ENCODE measurements around the gene DLG2.

The DLG2 gene

DNA sequence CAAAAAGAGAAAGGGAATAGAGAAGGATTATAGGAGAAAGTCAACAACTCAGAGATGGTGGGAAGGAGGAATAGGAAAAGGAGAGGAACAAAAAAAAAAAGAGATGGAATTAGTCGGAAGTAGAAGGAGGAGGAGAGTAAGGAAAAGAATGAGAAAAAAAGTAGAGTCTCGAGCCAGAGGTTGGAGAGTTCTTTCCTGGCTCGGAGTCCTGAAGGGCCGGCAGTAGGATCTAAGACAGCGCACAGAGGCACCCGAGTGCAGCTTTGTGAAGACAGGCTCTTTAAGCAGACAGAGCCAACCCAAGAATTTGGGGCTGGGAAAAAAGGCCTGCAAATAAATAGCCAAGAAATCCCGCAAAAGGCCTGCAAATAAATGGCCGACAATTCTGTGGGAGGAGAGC is 2170.6 kb downstream of the DLG2 start:
- no peak overlapping the region for H3K27ac ChIP-seq (ENCODE audit: low read length)
- no peaks in the 10 kb centered on the region for H3K79me2 ChIP-seq (ENCODE audit: low read length)
- TF ChIP-seq EZH2phosphoT487 (IDR thresholded peaks at IDR 0.05; ENCODE audit: low read depth), result no peak
- TF ChIP-seq, protein P1, sequence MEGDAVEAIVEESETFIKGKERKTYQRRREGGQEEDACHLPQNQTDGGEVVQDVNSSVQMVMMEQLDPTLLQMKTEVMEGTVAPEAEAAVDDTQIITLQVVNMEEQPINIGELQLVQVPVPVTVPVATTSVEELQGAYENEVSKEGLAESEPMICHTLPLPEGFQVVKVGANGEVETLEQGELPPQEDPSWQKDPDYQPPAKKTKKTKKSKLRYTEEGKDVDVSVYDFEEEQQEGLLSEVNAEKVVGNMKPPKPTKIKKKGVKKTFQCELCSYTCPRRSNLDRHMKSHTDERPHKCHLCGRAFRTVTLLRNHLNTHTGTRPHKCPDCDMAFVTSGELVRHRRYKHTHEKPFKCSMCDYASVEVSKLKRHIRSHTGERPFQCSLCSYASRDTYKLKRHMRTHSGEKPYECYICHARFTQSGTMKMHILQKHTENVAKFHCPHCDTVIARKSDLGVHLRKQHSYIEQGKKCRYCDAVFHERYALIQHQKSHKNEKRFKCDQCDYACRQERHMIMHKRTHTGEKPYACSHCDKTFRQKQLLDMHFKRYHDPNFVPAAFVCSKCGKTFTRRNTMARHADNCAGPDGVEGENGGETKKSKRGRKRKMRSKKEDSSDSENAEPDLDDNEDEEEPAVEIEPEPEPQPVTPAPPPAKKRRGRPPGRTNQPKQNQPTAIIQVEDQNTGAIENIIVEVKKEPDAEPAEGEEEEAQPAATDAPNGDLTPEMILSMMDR (IDR thresholded peaks at IDR 0.05; ENCODE audit: low read depth, low read length), result no peak
- H3K4me3 ChIP-seq (ENCODE audit: low read length), result no peak overlapping the region
- H2AFZ ChIP-seq (ENCODE audit: low read depth, low read length), result no peak overlapping the region
- peaks cover 13% of the 10 kb centered on the region for H3K4me1 ChIP-seq (ENCODE audit: low read length)
- H3K27me3 ChIP-seq (ENCODE audit: low read depth, low read length), result no peaks in the 10 kb centered on the region
- no peaks in the 10 kb centered on the region for H3K9me3 ChIP-seq (ENCODE audit: insufficient read depth, low read length)
- H3K4me2 ChIP-seq (ENCODE audit: low read length), result no peak overlapping the region
- no peaks in the 10 kb centered on the region for H4K20me1 ChIP-seq (ENCODE audit: insufficient read depth, low read length)
- no peak overlapping the region for H3K9ac ChIP-seq (ENCODE audit: low read length)
- H3K36me3 ChIP-seq (replicated peaks; ENCODE audit: low read depth, low read length), result no peaks in the 10 kb centered on the region

GRCh38 chr11:83456075-83456474 is 2171.1 kb downstream of the DLG2 start:
- Histone ChIP-seq H3K9me3 (ENCODE audit: insufficient read depth, low read length) (no peaks in the 10 kb centered on the region), H3K27ac (ENCODE audit: low read length) (no peak overlapping the region), H3K4me3 (ENCODE audit: low read length) (no peak overlapping the region), H3K4me1 (ENCODE audit: low read length) (peaks cover 13% of the 10 kb centered on the region), H3K79me2 (ENCODE audit: low read length) (no peaks in the 10 kb centered on the region), H3K27me3 (ENCODE audit: low read depth, low read length) (no peaks in the 10 kb centered on the region), H2AFZ (ENCODE audit: low read depth, low read length) (no peak overlapping the region), H3K36me3 (replicated peaks; ENCODE audit: low read depth, low read length) (no peaks in the 10 kb centered on the region), H4K20me1 (ENCODE audit: insufficient read depth, low read length) (no peaks in the 10 kb centered on the region), H3K9ac (ENCODE audit: low read length) (no peak overlapping the region), H3K4me2 (ENCODE audit: low read length) (no peak overlapping the region)
- TF ChIP-seq EZH2phosphoT487 (IDR thresholded peaks at IDR 0.05; ENCODE audit: low read depth), result no peak
- TF ChIP-seq, protein P1 (IDR thresholded peaks at IDR 0.05; ENCODE audit: low read depth, low read length), result no peak

- Histone ChIP-seq H3K36me3 (replicated peaks; ENCODE audit: low read depth, low read length) (no peaks in the 10 kb centered on the region), H3K9me3 (ENCODE audit: insufficient read depth, low read length) (no peaks in the 10 kb centered on the region), H3K4me3 (ENCODE audit: low read length) (no peak overlapping the region), H3K9ac (ENCODE audit: low read length) (no peak overlapping the region), H3K4me2 (ENCODE audit: low read length) (no peak overlapping the region), H3K79me2 (ENCODE audit: low read length) (no peaks in the 10 kb centered on the region), H4K20me1 (ENCODE audit: insufficient read depth, low read length) (no peaks in the 10 kb centered on the region), H3K4me1 (ENCODE audit: low read length) (peaks cover 13% of the 10 kb centered on the region), H3K27ac (ENCODE audit: low read length) (no peak overlapping the region), H2AFZ (ENCODE audit: low read depth, low read length) (no peak overlapping the region), H3K27me3 (ENCODE audit: low read depth, low read length) (no peaks in the 10 kb centered on the region)
- TF ChIP-seq EZH2phosphoT487 (IDR thresholded peaks at IDR 0.05; ENCODE audit: low read depth), result no peak
- TF ChIP-seq, protein P1 (IDR thresholded peaks at IDR 0.05; ENCODE audit: low read depth, low read length), result no peak
Measured at GRCh38 chr11:83455356-83455755, 2171.8 kb downstream of the DLG2 start.

DNA sequence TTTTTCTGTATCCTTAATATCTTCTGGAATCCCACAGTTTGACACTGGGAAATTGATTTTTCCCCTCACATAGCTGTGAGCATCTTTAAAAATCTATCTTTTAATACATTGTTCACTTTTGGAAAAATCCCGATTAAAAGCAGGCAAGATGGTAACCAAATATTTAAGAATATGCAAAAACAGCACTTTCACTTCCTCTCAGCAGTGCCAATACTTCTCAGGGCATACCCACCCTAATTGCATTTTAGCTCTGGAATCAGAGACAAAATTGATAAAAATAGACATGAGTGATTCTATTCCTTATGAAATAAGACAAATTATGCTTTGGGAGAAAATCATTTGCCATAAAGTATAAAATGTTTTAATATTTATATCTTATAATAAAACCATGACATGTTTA is 2172.5 kb downstream of the DLG2 start:
- Histone ChIP-seq H3K27me3 (ENCODE audit: low read depth, low read length) (no peaks in the 10 kb centered on the region), H3K4me2 (ENCODE audit: low read length) (no peak overlapping the region), H3K9ac (ENCODE audit: low read length) (no peak overlapping the region), H2AFZ (ENCODE audit: low read depth, low read length) (no peak overlapping the region), H3K36me3 (replicated peaks; ENCODE audit: low read depth, low read length) (no peaks in the 10 kb centered on the region), H4K20me1 (ENCODE audit: insufficient read depth, low read length) (no peaks in the 10 kb centered on the region), H3K79me2 (ENCODE audit: low read length) (no peaks in the 10 kb centered on the region), H3K9me3 (ENCODE audit: insufficient read depth, low read length) (no peaks in the 10 kb centered on the region), H3K27ac (ENCODE audit: low read length) (no peak overlapping the region), H3K4me1 (ENCODE audit: low read length) (peaks cover 13% of the 10 kb centered on the region), H3K4me3 (ENCODE audit: low read length) (no peak overlapping the region)
- TF ChIP-seq EZH2phosphoT487 (IDR thresholded peaks at IDR 0.05; ENCODE audit: low read depth), result no peak
- TF ChIP-seq, protein P1 (IDR thresholded peaks at IDR 0.05; ENCODE audit: low read depth, low read length), result no peak
